Measurements from ENCODE around the gene EEF1G.
"Not testable (repeated sequence)": the region's sequence is repeated elsewhere in the genome, so short reads cannot be mapped to it uniquely, and the experiment has no call there.

EEF1G gene, protein sequence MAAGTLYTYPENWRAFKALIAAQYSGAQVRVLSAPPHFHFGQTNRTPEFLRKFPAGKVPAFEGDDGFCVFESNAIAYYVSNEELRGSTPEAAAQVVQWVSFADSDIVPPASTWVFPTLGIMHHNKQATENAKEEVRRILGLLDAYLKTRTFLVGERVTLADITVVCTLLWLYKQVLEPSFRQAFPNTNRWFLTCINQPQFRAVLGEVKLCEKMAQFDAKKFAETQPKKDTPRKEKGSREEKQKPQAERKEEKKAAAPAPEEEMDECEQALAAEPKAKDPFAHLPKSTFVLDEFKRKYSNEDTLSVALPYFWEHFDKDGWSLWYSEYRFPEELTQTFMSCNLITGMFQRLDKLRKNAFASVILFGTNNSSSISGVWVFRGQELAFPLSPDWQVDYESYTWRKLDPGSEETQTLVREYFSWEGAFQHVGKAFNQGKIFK

GRCh38 chr11:62573592-62574362, at the start of gene EEF1G:
Gene EEF1G (minus strand): TSS chr11:62573891. CDS start chr11:62573842, 49 bp downstream.
- H3K4me3 ChIP-seq (ENCODE audit: low read depth, low read length): peak within 1 kb of the TSS; percentile 94
- TF ChIP-seq, protein P1, sequence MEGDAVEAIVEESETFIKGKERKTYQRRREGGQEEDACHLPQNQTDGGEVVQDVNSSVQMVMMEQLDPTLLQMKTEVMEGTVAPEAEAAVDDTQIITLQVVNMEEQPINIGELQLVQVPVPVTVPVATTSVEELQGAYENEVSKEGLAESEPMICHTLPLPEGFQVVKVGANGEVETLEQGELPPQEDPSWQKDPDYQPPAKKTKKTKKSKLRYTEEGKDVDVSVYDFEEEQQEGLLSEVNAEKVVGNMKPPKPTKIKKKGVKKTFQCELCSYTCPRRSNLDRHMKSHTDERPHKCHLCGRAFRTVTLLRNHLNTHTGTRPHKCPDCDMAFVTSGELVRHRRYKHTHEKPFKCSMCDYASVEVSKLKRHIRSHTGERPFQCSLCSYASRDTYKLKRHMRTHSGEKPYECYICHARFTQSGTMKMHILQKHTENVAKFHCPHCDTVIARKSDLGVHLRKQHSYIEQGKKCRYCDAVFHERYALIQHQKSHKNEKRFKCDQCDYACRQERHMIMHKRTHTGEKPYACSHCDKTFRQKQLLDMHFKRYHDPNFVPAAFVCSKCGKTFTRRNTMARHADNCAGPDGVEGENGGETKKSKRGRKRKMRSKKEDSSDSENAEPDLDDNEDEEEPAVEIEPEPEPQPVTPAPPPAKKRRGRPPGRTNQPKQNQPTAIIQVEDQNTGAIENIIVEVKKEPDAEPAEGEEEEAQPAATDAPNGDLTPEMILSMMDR (IDR thresholded peaks at IDR 0.05; ENCODE audit: low read depth, low read length, missing control alignments): no peak
- DNase-seq (ENCODE audit: low read depth): peak; percentile 99

GRCh38 chr11:62622476-62623089, 48.9 kb upstream of the EEF1G start:
- TF ChIP-seq, protein P1 (IDR thresholded peaks at IDR 0.05; ENCODE audit: low read depth, low read length, missing control alignments): no peak
- no peak for DNase-seq (ENCODE audit: low read depth)
- H3K4me3 ChIP-seq (ENCODE audit: low read depth, low read length): no peak overlapping the region

DNA sequence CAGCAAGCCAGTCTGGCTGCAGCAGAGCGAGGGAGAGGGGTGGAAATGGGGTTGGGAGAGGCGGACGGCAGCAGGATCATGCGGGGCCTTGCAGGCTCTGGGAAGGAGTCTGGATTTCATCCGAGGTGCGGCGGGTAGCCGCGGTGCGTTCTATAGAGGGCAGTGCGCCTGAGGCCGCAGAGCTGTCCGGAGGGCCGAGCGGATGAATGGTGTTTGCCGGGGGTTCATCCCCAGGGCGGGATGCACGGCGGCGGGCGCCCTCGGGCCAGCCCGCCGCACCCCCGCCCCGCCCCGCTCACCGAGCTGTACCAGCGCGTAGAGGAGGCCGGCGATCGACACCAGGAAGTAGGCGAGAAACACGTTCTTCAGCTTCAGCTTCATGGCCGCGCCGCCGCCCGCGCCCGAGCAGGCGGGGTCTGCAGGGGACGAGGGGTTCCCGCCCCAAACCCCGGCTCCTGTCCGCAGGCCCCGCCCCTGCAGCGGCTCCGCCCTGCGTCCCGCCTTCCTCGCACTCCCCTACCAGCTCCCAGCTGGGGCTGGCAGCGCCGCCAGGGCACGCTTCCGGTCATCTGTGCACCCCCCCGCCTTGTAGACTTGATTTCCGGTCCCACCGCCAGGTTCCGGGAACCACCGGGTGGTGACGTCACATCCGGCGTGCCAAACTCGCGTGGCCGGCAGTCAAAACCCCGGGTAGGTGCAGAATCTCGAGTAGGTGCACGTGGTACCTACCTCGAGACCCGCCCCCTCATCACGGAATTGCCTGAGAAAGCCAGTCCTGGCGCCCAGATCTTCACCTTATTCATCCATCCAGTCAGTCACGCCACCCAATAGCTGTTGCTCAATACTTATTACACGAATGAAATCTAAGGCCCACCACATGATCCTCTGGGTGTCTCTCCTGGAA, 48.1 kb upstream of the EEF1G start, which contains the start of gene B3GAT3:
B3GAT3 (minus strand) TSS at position 420 of the 904 bp plus-strand sequence; CDS start at position 381, 39 bp downstream.
- H3K4me3 ChIP-seq (ENCODE audit: low read depth, low read length): peak within 1 kb of the TSS; percentile 90
- peak; percentile 97 for DNase-seq (ENCODE audit: low read depth)
- TF ChIP-seq, protein P1 (IDR thresholded peaks at IDR 0.05; ENCODE audit: low read depth, low read length, missing control alignments): no peak

DNA sequence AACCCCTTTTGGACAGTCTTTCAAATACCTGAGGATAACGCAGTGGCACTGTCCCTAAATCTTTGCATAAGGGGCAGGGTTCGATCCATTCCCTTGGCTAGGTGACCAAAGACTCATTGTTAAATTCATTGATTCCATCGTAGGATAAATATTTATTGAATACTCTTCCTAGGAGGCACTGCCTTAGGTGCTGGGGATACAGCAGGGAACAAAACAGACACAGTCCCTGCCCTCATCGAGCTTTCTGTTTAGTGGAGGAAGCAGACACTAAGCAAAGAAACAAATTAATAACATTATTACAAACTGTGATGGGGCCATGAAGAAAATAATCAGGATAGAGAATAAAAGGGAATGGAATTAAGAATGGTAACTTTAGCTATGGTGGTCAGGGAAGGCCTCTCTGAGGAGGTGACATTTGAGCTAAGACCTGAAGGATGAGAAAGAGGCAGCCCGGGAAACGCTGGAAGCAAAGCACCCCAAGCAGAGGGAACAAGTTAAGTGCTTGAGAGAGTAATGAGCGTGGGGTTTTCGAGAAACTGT, 47.4 kb upstream of the EEF1G start:
- DNase-seq (ENCODE audit: low read depth): no peak
- peak overlapping the region; percentile 90 for H3K4me3 ChIP-seq (ENCODE audit: low read depth, low read length)
- TF ChIP-seq, protein P1 (IDR thresholded peaks at IDR 0.05; ENCODE audit: low read depth, low read length, missing control alignments): no peak

DNA sequence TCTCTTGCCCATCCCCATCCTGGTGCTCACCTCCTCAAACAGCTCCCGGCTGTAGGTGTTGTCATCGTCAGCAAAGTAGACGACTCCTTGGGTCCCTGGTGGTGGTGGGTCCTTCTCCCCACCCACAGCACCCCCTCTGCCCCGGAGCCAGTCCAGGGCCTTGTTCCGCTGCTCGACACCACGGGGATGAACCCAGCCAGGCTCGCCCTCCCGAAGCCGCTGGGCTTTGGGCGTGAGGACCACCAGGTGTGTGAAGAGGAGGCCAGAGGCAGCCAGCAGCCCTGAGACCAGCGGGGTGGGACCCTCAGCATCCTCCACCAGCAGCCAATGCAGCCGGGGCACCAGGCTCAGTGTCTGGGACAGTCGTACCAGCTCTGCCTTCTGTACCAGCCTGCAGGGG, 43.3 kb upstream of the EEF1G start:
- not testable (repeated sequence) for DNase-seq (ENCODE audit: low read depth); H3K4me3 ChIP-seq (ENCODE audit: low read depth, low read length)

- H3K4me3 ChIP-seq (ENCODE audit: low read depth, low read length): no peak overlapping the region
- no peak for DNase-seq (ENCODE audit: low read depth)
- TF ChIP-seq, protein P1 (IDR thresholded peaks at IDR 0.05; ENCODE audit: low read depth, low read length, missing control alignments): no peak
Measured at GRCh38 chr11:62615521-62615920, 41.8 kb upstream of the EEF1G start.

Data from GM12864 (cell line).